ENCODE results near the gene SAMD4A.

SAMD4A gene, protein sequence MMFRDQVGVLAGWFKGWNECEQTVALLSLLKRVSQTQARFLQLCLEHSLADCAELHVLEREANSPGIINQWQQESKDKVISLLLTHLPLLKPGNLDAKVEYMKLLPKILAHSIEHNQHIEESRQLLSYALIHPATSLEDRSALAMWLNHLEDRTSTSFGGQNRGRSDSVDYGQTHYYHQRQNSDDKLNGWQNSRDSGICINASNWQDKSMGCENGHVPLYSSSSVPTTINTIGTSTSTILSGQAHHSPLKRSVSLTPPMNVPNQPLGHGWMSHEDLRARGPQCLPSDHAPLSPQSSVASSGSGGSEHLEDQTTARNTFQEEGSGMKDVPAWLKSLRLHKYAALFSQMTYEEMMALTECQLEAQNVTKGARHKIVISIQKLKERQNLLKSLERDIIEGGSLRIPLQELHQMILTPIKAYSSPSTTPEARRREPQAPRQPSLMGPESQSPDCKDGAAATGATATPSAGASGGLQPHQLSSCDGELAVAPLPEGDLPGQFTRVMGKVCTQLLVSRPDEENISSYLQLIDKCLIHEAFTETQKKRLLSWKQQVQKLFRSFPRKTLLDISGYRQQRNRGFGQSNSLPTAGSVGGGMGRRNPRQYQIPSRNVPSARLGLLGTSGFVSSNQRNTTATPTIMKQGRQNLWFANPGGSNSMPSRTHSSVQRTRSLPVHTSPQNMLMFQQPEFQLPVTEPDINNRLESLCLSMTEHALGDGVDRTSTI

DNA sequence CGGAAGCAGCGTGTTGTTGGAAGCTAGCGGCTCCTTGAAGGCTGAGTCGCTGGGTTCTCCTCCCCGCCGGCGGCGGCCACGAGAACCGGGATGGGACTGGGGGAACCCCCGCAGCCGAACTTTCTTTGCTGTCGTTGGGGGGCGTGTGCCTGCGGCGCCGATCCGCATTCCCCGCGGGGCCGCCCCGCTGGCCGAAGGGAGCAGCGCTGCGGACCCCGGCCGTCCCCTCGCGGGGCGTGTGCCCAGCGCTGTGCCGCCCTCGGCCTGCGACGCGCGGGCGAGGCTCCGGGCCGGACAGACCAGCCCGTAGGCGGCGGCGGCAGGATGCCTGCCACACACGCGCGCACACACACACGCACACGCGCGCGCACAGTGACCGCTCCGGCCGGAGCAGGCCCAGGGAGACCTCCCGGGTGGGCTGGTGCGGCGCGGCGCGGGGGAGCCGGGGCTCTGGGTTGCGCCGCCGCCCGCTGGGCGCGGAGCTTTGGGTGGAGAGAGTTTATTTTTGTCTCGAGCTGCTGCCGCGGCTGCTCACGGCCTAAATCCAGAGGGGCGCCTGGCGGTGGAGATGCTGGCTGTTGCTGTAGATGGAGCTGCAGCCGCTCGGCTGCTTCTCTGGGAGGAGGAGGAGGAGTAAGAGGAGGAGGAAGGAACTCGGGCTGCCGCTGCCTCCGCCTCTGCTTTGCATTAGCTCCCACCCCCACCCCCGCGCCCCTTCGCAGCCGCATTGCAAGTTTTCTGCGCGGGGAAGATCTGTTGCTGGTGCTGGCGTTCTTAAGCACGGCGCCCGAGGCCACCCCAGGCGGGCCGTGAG lies at the start of gene SAMD4A:
Gene SAMD4A (plus strand): TSS at position 719 of the 814 bp plus-strand sequence. CDS start 789 bp downstream, outside the sequence.
- DNase-seq = peak; percentile 73

DNA sequence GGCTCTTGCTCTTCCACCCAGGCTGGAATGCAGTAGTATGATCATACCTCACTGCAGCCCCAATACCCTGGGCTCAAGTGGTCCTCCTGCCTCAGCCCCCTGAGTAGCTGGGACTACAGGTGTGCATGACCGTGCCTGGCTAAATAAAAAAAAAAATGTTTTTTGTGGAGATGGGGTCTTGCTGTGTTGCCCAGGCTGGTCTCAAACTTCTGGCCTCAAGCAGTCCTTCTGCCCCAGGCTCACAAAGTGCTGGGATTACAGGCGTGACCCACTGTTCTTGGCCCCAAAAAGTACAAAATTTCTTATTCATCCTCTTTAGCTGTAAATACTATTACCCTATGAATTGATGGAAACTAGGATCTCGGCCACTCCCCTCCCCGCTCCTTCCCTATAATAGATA lies 42.5 kb upstream of the SAMD4A start:
- DNase-seq = no peak

DNA sequence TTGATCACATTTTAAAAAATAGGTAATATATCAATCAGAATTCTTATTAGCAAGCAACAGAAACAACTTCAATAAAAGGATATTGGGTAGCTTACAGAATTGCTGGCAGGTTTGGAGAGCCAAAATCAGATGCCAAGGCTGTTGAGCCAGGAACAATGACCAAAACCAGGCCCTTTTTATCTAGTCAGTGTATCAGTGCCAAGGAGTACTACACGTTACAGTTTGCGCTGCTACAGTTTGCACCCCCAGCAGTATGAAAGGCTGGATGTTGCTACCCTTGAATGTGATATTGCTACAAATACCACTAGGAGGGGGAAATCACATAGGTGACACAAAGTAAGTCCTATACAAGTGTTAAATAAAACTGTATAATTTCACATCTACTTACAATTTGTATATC lies 38.0 kb upstream of the SAMD4A start:
- no peak for DNase-seq

DNA sequence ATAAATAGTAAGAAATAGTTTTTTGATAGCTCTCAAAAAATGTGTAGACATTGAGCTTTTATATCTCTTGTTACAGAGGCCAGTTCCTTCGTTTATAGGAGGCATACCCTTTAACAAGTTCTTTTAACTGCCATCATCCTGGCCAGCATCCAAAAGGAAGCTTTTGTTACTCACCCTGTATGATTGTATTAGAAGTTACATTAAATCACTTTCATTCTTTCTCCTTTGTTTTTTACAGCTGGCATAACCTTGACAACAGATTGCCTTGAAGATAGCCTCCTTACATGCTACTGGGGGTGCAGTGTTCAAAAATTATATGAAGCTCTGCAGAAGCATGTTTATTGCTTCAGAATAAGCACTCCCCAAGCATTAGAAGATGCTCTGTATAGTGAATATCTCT lies 37.1 kb upstream of the SAMD4A start:
- no peak for DNase-seq

DNA sequence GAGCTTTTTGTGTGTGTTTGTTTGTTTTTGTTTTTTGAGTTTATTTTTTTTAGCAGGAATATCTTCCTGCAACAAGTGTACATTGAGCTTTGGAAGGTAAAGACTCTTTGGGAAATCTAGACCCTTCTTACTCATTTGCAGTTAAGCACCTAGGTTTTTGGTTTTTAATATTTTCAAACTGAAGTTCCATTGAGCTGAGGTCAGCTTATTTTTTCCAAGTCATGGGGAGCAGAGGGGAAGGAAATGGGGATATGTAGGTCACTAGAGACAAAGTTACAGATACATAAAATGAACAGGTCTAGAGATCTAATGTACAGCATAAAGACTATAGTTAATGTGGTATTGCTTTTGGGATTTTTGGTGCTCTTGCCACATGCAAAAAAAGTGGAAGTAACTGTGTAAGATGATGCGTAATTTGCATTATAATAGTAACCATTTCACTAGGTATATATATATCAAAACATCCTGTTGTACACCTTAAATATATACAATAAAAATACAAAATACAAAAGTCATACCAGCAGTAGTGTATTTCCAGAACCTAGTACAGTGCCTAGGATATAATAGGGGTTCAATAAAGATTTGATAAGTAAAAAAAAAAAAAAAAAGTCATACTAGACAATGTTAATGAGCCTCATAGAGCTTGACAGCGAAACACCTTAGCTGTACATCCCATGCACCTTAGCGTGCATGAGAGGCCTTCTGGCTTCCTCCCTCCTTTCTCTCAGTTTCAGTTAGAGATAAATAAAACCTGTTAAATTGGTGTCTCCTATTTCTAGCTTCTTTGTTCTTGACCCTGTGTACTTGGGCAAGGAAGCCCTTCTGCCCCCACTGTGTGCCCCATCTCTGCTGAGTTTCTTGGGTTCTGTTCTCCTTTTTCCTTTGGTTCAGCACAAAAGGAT lies 34.6 kb upstream of the SAMD4A start:
- no peak for DNase-seq

DNA sequence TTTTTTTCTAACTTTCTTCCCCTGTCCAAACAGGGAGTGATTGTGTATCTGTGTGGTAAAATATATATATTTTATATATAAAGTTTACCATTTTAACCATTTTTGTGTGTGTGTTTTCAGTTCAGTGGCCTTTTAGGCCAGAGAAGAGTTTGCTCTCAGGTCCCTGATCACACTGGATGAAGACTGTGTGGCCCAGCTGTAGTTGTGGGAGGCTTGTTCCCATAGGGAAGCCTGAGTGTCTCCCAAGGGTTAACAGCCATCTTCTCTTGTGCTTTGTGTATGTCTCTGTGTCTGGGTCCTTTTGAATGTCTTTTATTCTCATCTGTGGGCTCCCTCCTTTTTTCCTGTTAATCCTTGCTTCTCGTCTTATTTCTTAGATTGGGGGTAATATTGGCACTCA lies 33.8 kb upstream of the SAMD4A start:
- DNase-seq = no peak

DNA sequence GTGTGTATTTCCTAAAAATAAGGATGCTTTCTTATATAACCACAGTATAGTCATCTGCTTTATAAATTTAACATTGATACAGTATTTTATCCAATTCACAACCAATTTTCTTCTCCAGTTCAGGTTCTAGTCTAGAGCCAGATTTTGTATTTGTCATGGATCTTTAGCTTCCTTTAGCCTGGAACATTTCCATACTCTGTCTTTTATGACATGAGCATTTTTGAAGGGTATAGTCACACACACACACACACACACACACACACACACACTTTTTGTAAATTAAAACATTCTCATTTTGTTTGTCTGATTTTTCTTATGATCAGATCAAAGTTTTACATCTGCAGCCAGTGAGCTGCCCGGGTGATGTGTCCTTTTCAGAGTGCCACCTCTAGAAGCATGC lies 31.8 kb upstream of the SAMD4A start:
- DNase-seq = no peak

DNA sequence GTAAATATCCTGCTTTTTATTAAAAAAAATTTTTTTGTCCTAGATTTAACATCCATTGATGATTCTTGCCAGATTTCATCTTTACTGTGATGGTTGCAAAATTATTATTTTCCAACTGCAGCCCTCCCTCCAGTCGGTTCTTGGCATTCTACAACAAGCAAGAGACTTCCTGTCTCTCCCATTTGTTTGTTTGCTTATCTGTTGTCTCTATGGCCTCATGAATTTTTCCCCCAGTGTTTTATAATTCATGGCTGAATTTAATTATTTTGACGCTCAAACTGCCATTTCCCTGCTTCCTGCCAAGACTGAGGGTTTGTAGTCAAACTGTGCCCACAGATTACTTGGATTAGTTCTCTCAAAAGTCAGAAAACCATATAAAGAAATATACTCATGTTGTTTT lies 31.3 kb upstream of the SAMD4A start:
- DNase-seq = no peak

DNA sequence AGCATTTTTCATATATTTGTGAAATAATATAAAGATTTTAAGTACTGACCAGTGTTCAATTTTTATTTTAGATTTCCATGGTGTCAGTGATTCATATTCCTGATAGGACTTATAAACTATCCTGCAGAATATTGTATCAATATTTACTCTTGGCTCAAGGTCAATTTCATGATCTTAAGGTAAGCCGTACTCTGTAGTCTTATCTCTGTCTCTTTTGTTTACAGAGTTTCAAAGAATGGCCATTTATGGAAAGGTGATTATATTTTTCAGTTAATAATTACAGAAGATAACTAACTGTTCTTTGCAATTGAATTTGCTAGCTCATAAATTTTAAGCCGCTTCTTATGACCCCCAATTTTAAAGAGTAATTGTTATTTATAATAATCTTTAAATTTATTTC lies 29.3 kb upstream of the SAMD4A start:
- no peak for DNase-seq

DNA sequence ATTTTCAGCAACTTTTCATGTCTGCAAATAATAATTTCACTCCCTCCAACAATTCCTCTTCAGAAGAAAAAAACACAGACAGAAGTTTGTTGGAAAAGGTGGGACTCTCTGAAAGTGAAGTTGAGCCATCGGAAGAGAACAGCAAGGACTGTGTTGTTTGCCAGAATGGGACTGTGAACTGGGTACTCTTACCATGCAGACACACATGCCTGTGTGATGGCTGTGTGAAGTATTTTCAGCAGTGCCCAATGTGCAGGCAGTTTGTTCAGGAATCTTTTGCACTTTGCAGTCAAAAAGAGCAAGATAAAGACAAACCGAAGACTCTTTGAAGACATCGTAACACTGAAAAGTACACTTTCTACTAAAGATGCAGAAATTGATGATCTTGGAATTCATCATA lies 28.9 kb upstream of the SAMD4A start:
- DNase-seq = no peak

DNA sequence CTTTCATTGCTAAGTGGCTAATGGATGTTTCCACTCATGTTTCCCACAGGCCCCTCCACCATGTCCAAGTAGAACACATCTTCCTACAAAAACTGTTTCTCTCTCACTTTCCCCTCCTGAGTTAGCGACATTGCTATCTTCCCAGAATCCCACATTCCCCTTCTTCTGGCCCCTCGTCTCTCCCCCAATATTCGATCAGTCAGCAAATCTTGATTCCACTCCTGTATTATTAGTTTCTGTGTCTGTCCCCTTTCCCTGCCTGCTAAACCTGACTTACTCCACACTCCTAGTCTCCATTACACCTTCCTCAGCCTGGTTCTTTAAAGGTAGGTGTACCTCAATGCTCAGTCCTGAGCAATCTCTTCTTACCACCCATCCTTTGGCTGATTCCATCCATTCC lies 19.3 kb upstream of the SAMD4A start:
- no peak for DNase-seq

DNA sequence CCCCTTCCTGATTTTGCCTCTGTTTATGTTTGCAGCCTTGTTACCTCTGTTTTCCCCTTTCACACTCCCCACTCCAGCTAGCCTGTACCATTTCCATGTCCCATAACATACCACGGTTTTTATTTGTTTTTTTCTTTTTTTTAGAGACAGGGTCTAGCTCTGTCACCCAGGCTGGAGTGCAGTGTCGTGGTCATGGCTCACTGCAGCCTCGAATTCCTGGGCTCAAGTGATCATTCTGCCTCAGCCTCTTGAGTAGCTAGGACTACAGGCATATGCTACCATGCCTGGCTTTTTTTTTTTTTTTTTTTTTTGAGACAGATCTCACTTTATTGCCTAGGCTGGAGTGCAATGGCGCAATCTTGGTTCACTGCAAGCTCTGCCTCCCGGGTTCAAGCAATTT lies 18.4 kb upstream of the SAMD4A start:
- no peak for DNase-seq

DNA sequence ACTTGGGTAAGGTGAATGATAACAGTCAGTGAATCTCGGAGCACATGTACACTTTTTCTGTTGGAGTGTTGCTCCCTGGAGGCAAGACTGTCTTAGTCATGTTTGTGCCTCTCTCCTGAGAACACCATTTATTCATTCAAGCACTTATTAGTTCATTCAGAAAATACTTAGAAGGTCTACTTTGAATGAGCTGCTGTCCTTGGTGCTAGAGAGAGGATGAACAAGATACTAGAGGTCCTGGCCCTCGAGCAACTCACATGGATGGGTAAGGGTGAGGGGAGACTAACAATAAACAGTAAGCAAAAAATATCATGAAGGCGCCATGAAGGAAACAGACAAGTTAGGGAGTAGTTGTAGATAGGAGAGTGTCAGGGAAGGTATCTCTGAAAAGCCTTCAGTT lies 17.1 kb upstream of the SAMD4A start:
- DNase-seq = no peak

DNA sequence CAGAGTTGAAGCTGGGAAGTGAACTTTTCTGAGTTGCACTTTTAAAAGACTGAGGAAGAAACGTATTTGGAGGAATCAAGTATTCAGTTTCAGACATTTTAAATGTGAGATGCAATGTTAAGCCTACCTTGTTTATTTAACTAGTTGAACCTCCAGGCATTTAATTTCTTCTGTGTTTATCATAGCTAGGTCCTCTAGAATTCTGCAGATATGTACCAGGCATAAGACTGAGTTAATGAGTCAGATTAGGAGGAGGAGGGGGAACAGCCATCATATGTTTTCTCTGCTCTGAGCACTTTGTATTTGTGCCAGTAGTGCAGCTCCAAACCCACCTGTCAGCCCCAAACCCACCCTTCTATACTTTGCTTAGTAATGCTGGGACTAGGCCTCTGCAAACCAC lies 16.4 kb upstream of the SAMD4A start:
- DNase-seq = no peak

DNA sequence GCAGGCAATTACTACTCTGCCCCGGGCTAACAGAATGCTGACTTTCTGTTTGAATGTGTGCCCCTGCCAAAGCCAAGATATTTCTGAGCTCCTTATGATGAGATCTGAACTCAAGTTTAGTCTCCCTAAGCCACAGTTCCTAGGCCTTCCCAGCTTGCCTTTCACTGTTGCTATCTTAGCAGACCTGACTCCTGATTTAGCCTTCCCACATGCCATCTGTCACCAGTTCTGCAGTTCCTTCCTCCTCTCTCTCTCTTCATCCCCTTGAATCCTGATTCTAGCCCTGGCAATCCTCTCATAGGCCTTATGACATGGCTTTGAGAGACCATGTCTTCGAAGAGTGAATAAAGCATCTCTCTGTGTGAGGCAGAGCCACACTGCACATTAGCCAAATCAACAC lies 12.5 kb upstream of the SAMD4A start:
- DNase-seq = no peak

DNA sequence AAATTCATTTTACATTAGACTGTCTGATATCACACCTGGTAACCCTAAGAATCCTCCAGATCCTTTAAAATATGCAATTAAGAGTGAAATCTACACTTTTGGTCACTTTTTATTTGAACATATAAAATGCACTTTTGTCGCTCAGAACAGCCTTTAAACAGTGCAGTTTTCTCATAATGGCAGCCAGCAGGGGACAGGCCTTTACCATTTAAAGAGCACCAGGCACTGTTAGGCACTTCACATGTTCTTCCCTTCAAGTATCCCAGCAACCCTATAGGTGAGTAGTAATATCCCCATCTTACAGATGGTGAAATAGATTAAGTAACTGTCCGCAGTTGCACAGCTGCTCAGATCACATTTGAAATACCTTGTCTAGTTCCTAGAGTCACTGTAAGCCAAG lies 11.3 kb upstream of the SAMD4A start:
- DNase-seq = no peak

DNA sequence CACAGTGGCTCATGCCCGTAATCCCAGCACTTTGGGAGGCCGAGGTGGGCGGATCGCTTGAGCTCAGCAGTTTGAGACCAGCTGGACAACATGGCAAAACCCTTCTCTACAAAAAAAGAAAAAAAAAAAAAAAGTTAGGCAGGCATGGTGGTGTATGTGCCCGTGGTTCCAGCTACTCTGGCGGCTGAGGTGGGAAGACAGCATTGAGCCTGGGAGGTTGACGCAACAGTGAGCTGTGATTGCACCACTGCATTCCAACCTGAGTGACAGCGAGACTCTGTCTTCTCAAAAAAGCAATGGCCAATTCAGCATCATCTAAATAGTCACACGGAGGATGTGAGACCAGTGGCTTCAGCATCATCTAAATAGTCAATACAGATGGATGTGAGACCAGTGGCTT lies 10.4 kb upstream of the SAMD4A start:
- no peak for DNase-seq

DNA sequence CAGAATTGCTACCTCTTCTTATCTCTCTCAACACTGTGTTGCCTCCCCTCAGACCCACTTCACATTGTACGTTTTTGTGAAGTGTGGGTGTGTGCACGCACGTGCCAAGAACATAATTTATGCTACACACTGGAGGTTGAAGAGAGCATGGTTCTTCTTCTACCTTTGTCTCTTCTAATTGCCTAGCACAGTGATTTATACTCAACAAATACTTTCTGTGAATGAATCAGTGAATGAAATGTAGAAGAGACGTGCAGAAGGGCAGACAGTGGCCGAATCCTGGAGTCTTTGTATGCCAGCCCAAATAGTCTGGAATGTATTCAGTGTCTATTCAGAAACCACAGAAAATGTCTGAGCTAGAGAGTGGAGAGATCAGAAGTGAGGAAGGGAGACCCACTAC lies 4.6 kb upstream of the SAMD4A start:
- DNase-seq = no peak

DNA sequence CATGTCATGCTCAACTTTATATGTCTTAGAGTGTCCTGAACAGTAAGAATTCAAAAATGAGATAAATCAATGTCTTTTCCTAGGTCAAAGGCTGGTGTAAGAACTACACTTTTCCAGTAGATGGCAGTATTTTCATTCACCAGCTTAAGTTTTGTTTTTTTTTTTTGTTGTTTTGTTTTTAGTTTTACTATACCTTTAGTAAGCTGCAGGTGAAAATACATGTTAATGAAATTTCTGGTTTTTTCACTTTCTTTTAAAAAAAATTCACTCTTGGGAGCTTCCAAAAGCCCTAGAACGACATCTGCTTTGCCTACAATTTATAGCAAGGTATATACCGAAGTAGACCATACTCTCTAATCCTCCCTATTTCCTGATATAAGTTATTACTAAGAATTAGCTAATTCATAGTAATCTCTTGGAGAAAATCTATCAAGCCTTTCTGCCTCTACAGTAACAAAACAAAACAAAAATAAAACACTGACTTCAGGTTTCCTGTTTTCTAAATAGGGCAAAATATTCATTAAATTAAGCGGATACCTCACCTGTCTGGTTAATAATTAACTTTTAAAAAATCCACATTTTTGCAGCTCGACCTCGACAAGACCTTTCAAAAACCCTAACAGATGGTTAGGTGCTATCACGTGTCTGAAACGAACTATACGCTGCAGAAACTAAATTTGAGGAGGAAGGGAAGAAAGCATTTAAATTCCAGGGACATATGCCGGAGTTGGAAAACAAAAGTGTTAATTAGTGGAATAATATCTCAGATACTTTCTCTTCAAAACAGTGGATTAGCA lies 2.7 kb upstream of the SAMD4A start:
- DNase-seq = no peak

DNA sequence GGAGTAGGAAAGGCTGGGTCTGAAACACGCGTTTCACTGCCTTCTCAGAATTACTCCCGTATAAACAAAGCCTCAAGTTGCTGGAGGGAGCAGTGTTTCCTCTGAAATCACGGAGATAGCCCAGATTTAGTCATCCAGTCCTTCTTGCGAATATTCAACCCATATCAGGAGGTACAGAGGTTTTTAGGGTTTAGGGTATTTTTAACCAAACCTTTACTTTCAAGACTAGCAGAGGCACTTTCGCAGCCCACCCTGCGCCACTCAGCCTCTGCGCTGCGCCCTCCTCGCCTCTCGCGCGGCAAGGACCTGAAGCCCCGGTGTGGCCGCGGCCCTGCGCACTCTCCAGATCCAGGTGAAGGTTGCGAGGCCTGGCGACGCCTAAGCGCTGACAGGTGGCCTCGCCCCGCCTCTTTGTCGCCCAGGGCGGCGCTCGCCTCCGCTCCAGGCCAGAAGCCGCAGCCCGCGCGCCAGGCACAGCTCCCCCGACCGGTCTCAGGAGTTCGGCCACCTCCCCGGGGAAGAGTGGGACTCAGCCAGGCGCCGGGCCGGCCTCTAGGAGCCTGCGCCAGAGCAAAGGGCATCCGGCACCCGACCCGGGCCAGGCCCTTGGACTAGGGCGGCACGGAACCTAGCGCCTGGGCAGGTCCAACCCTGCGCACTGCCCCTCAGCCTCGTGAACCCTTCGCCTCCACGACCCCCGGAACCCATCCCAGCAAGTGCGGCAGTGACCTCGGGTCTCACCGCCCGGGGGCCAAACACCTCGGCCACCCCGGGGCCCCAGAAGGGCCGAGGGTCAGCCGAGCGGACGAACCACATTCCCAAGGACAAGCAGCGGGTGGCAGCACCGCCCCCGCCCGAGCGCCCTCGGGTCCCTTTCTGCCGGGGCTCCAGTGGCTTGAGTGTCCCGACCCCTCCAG lies 1.8 kb upstream of the SAMD4A start:
- DNase-seq = peak; percentile 71

All from CD4-positive, alpha-beta T cell treated with Interleukin-6 for 4 hours (primary cell).